GM10248 (cell line): ENCODE data around the gene SOX18.

ENCODE experiments used
- CTCF ChIA-PET: fragments of 300-600 bp; sonication (Branson Sonifier 250); formaldehyde crosslinking; extraction: SDS; loops from one replicate; lab custom pipeline; 2021; ENCODE audit warnings: antibody characterized with exemption; lab: Yijun Ruan, JAX
- POLR2A ChIA-PET: fragments of 350-650 bp; sonication (Branson Sonifier 250); formaldehyde crosslinking; extraction: SDS; loops from one replicate; lab custom pipeline; 2020; ENCODE audit warnings: antibody characterized with exemption; lab: Yijun Ruan, JAX
- DNase-seq: peaks from one replicate; pipeline ENCODE4 v3.0.0; 2012; ENCODE audit errors: extremely low spot score
- CTCF ChIP-seq: IDR thresholded peaks from 2 replicates; pipeline ENCODE4 v1.5.1; 2012; ENCODE audit warnings: mild to moderate bottlenecking, low read depth; ENCODE audit errors: extremely low read depth, missing control alignments, control extremely low read depth

Gene SOX18

GRCh38 chr20:64049060-64049877 is at the start of gene SOX18:
SOX18 (minus strand) TSS chr20:64049639; CDS start chr20:64049516, 123 bp downstream.
- CTCF ChIA-PET, result interaction anchor here (1.6 to 7.8 kb wide), 2 partner anchors 10 to 11 kb away, joined by 4 to 69 read pairs; no protein-coding TSS in a partner anchor
- peak; percentile 24 for TF ChIP-seq CTCF
- POLR2A ChIA-PET, result no interaction called here
- DNase-seq, result no peak

- ChIA-PET POLR2A (no interaction called here), CTCF (interaction anchor here (1.0 to 6.0 kb wide), 4 partner anchors 11 to 20 kb away, joined by 4 to 64 read pairs (median 11); partner anchors contain the start of gene LKAAEAR1)
- DNase-seq, result no peak
- TF ChIP-seq CTCF, result no peak
Observed at GRCh38 chr20:64098471-64099013, 49.1 kb upstream of the SOX18 start.

GRCh38 chr20:64096535-64096934 is 47.1 kb upstream of the SOX18 start:
- no peak for DNase-seq
- no peak for TF ChIP-seq CTCF
- POLR2A ChIA-PET, result no interaction called here
- CTCF ChIA-PET, result no interaction called here

- ChIA-PET CTCF (no interaction called here), POLR2A (no interaction called here)
- no peak for DNase-seq
- no peak for TF ChIP-seq CTCF
Observed at GRCh38 chr20:64095927-64096326, 46.5 kb upstream of the SOX18 start.

GRCh38 chr20:64095455-64095854 is 46.0 kb upstream of the SOX18 start:
- no peak for DNase-seq
- TF ChIP-seq CTCF, result no peak
- POLR2A ChIA-PET, result no interaction called here
- CTCF ChIA-PET, result no interaction called here

- no peak for DNase-seq
Observed at GRCh38 chr20:64093013-64093503, 43.6 kb upstream of the SOX18 start.

More at GRCh38 chr20:64093013-64093503, 43.6 kb upstream of the SOX18 start:
- no peak for TF ChIP-seq CTCF
- ChIA-PET CTCF (interaction anchor here (1.0 kb wide), 1 partner anchor 9 kb away, joined by 3 read pairs; the partner anchor contains the start of gene LKAAEAR1), POLR2A (no interaction called here)
